NCI-H69 (cell line): ENCODE data around the gene GRAMD4.

Experiments used
- DNase-seq: peaks from one replicate; lab custom pipeline; 2025; lab: John Stamatoyannopoulos, UW

The GRAMD4 gene

GRCh38 chr22:46723882-46724281 lies 103.7 kb downstream of the GRAMD4 start:
- no peak for DNase-seq

- no peak for DNase-seq
Measured at GRCh38 chr22:46725096-46725495, 104.9 kb downstream of the GRAMD4 start.

DNA sequence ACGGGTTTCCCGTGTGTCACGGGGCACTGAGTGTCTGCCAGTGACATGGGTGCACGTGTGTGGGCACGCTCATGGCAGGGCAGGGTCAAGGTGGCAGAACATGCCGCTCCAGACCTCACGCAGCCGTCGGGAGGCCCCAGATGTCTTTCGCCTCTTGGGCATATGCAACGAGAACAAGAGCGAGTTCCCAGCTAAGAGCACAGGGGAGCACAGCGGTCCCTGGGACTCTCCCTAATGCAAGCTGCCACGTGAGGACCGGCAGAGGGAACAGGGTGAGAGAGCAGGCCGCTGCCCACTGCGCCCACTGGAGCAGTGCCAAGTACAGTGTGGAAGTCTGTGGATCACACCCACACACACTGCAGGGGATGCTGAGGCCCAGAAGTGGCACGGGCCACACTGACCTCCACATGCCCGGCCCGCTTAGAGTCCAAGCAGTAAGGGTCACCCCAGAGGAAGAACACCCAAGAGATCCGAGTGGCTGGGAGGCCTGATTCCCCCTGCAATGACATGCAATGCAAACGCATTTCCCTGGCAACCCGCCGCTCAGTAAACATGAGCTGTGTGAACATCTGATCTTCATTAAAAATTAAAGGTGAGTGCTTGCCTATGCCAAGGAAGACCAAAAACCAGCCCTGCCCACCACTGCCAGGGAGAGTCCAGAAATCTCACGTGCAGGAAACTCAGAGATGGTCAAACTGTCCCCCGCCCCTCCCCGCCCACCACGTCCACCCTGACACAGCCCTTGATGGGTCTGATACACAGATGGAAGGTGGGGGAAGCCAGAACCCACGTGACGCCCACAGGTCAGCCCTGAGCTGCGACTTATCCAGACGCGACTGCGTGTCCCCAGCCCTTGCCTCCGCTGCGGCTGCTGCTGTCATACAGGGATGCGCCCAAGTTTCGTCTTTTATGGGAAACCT lies 106.1 kb downstream of the GRAMD4 start:
- DNase-seq: peak; percentile 93

GRCh38 chr22:46726986-46727317 lies 106.8 kb downstream of the GRAMD4 start:
- no peak for DNase-seq

DNA sequence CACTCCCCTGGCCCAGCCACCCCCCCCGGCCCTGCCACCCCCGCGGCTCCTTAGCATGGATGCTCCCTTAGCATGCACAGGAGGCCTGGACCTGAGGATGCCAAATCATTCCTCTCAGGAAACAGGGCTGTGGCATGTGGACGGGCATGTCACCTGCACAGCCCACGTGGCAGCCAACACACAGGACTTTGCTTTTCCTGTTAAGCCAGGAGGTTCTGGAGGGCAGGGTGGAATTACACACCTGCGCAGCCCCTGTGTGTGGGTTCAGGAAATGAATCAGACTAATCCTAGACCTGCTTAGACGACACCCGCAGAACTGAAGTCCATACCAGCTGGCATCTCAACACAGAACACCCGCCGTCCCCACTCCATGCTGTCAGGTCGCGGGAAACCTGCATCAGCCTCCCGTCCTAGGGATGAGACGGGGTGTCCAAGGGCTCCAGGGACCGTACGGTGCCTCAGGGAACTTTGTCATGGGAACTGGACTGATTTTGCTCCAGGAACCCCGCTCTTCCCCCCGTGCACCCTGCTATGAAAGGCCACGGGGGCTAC lies 107.7 kb downstream of the GRAMD4 start:
- no peak for DNase-seq

DNA sequence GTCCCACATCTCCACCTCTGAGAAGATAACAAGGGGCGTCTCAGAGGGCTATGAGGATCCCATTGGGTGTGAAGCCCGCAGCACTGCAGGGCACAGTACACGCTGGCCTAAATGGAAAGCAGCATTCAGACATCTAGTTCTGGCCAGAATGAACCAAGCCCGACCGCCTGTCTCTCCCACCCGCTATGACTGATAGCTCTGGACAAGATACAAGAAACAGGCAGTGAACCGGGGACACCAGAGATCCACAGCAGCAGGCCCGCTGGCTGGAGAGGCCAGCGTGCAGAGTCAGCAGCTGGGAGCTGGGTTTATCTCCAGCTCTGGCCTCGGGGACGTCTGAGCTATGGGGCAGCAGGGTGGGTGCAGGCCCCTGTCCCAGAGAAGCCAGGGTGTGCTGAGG lies 108.3 kb downstream of the GRAMD4 start:
- no peak for DNase-seq
